ENCODE results near the gene LRRC14B.

DNA sequence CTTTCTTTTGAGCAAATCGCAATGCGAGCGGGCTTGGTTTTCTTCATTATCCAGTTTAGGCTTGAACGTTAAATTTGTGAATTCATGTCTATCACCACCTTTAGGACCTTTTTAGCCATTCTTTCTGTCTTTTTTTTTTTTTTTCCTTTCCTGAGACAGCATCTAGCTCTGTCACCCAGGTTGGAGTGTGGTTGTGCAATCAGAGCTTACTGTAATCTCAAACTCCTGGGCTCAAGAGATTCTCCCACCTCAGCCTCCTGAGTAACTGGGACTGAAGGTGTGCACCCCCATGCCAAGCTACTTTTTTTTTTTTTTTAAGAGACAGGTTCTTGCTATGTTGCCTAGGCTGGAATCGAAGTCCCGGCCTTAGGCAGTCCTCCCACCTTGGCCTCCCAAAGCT lies 39.2 kb upstream of the LRRC14B start:
- TF ChIP-seq, protein P1, sequence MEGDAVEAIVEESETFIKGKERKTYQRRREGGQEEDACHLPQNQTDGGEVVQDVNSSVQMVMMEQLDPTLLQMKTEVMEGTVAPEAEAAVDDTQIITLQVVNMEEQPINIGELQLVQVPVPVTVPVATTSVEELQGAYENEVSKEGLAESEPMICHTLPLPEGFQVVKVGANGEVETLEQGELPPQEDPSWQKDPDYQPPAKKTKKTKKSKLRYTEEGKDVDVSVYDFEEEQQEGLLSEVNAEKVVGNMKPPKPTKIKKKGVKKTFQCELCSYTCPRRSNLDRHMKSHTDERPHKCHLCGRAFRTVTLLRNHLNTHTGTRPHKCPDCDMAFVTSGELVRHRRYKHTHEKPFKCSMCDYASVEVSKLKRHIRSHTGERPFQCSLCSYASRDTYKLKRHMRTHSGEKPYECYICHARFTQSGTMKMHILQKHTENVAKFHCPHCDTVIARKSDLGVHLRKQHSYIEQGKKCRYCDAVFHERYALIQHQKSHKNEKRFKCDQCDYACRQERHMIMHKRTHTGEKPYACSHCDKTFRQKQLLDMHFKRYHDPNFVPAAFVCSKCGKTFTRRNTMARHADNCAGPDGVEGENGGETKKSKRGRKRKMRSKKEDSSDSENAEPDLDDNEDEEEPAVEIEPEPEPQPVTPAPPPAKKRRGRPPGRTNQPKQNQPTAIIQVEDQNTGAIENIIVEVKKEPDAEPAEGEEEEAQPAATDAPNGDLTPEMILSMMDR (IDR thresholded peaks at IDR 0.05): no peak
- no peak for TF ChIP-seq POLR2A (IDR thresholded peaks at IDR 0.05)

All from breast epithelium (tissue), 3 donors.